Panc1 (cell line): Measurements from ENCODE around the gene OPTC. TPM values are rescaled to one million over a fixed set of nuclear protein-coding genes. Genes with fewer than 3 reads are reported as not detected.

ENCODE experiments used
- ATAC-seq: fragments of 200-7000 bp; cut with Tn5 transposase; 2 replicates; pipeline ENCODE4 v1.9.1; 2020; ENCODE audit warnings: mild to moderate bottlenecking, moderate library complexity
- BruUV-seq: library from RNA; stranded (reverse); fragments of 400-500 nt; replicated peaks from 2 replicates; lab custom pipeline; 2021; lab: Mats Ljungman, UMichigan
- CTCF ChIA-PET: fragments of 300-600 bp; sonication (Branson Sonifier 250); formaldehyde crosslinking; loops from one replicate; lab custom pipeline; 2022; ENCODE audit warnings: antibody characterized with exemption; lab: Charles Lee
- POLR2A ChIA-PET: fragments of 300-600 bp; sonication (Branson Sonifier 250); formaldehyde crosslinking; loops from one replicate; lab custom pipeline; 2022; ENCODE audit warnings: antibody characterized with exemption; lab: Charles Lee
- DNase-seq: peaks from one replicate; pipeline ENCODE4 v3.0.0-alpha.2; 2010; ENCODE audit warnings: low read depth, low spot score
- H3K27ac ChIP-seq: 2 replicates; pipeline ENCODE4 v1.5.1; 2011; ENCODE audit warnings: mild to moderate bottlenecking, low read length, inconsistent platforms
- H3K27me3 ChIP-seq: fragments of 200-500 bp; sonication (Bioruptor generic); 2 replicates; pipeline ENCODE4 v1.6.0; 2014; ENCODE audit warnings: low read length, inconsistent platforms; ENCODE audit not compliant: control insufficient read depth, insufficient read depth
- H3K36me3 ChIP-seq: fragments of 200-500 bp; sonication (Bioruptor generic); 2 replicates; pipeline ENCODE4 v1.5.1; 2014; ENCODE audit warnings: inconsistent platforms, mild to moderate bottlenecking, low read length, moderate library complexity; ENCODE audit not compliant: control insufficient read depth, insufficient read depth
- H3K4me1 ChIP-seq: 2 replicates; pipeline ENCODE4 v1.5.1; 2011; ENCODE audit warnings: inconsistent platforms, mild to moderate bottlenecking, low read length, moderate library complexity; ENCODE audit not compliant: control insufficient read depth, insufficient read depth
- H3K4me3 ChIP-seq, 2 experiments: 2 replicates each; pipeline ENCODE4 v1.5.1; 2011 to 2012; ENCODE audit warnings: low read depth in 2 of 2, low read length in 2 of 2, mild to moderate bottlenecking in 2 of 2, inconsistent platforms in 1 of 2, moderate library complexity in 1 of 2
- H3K9me3 ChIP-seq: fragments of 200-500 bp; sonication (Bioruptor generic); 2 replicates; pipeline ENCODE4 v1.5.1; 2014; ENCODE audit warnings: low read depth, mild to moderate bottlenecking, inconsistent platforms, low read length, moderate library complexity; ENCODE audit not compliant: control insufficient read depth, insufficient read depth
- POLR2AphosphoS5 ChIP-seq: IDR thresholded peaks from 2 replicates; pipeline ENCODE4 v1.6.1; 2012; ENCODE audit warnings: mild to moderate bottlenecking, low read depth, low read length, moderate library complexity
- SIN3A ChIP-seq: IDR thresholded peaks from 2 replicates; pipeline ENCODE4 v1.6.1; 2012; ENCODE audit warnings: low read depth, mild to moderate bottlenecking, low read length, moderate library complexity, borderline replicate concordance; ENCODE audit not compliant: insufficient read depth
- TCF7L2 ChIP-seq: IDR thresholded peaks from 2 replicates; pipeline ENCODE4 v1.6.1; 2011; ENCODE audit warnings: mild to moderate bottlenecking, low read depth, low read length, inconsistent platforms
- in situ Hi-C: cut with HindIII; loops from 2 replicates; pipeline ENCODE4 v1.10.0; 2016; ENCODE audit warnings: low sequenced_read_pairs, low pct_unique_long_range_greater_than_20kb
- intact Hi-C: fragments of 100-400 bp; cut with micrococcal nuclease; formaldehyde crosslinking; loops from one replicate; pipeline ENCODE4 v1.10.0; 2022; ENCODE audit not compliant: unreplicated experiment
- total RNA-seq: library from RNA; stranded (reverse); gene quantifications from one replicate; pipeline ENCODE4 v1.2.1, GENCODE V29; 2021; ENCODE audit not compliant: unreplicated experiment
- TF ChIP-seq, protein P1 (sequence below), 2 experiments: IDR thresholded peaks; 2 replicates each; pipeline ENCODE4 v1.6.1; 2011 to 2012; ENCODE audit warnings: low read depth in 2 of 2, control low read depth in 1 of 2, low read length in 1 of 2, mild to moderate bottlenecking in 1 of 2, moderate library complexity in 1 of 2; ENCODE audit not compliant: insufficient read depth in 1 of 2
- TF ChIP-seq, protein P2 (sequence below): fragments of 450-650 bp; IDR thresholded peaks from 2 replicates; pipeline ENCODE4 v1.5.1; 2017; ENCODE audit warnings: mild to moderate bottlenecking

OPTC gene
- total RNA-seq, 1 experiment from 2014 or later, result not detected

DNA sequence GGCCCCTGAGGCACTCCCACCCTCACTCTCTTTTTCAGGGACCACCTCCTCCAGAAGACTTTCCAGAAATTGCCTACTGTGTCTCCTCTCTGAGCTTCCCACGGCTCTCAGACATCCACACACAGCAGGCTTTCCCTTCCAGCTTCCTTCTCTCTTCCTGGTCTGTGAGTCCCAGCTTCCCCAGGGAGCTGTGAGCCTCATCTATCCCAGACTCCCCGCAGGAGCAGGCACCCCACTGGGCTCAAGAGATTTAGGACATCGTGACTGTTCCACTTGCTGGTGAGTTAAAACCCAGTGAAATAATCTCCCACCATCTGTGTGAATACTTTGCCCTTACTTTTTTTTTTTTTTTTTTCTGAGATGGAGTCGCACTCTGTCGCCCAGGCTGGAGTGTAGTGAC is 40.3 kb upstream of the OPTC start:
- DNase-seq (no peak), ATAC-seq (no peak)
- Histone ChIP-seq H3K27me3 (peaks cover 30% of the 10 kb centered on the region), H3K4me1 (no peaks in the 10 kb centered on the region), H3K9me3 (no peaks in the 10 kb centered on the region), H3K36me3 (no peaks in the 10 kb centered on the region), H3K27ac (no peak overlapping the region), H3K4me3 (no peak overlapping the region)
- BruUV-seq, result no TSS peak
- ChIA-PET POLR2A (no interaction called here), CTCF (no interaction called here)
- intact Hi-C loops, result no loop called here
- no peak for TF ChIP-seq TCF7L2
- TF ChIP-seq, protein P1, sequence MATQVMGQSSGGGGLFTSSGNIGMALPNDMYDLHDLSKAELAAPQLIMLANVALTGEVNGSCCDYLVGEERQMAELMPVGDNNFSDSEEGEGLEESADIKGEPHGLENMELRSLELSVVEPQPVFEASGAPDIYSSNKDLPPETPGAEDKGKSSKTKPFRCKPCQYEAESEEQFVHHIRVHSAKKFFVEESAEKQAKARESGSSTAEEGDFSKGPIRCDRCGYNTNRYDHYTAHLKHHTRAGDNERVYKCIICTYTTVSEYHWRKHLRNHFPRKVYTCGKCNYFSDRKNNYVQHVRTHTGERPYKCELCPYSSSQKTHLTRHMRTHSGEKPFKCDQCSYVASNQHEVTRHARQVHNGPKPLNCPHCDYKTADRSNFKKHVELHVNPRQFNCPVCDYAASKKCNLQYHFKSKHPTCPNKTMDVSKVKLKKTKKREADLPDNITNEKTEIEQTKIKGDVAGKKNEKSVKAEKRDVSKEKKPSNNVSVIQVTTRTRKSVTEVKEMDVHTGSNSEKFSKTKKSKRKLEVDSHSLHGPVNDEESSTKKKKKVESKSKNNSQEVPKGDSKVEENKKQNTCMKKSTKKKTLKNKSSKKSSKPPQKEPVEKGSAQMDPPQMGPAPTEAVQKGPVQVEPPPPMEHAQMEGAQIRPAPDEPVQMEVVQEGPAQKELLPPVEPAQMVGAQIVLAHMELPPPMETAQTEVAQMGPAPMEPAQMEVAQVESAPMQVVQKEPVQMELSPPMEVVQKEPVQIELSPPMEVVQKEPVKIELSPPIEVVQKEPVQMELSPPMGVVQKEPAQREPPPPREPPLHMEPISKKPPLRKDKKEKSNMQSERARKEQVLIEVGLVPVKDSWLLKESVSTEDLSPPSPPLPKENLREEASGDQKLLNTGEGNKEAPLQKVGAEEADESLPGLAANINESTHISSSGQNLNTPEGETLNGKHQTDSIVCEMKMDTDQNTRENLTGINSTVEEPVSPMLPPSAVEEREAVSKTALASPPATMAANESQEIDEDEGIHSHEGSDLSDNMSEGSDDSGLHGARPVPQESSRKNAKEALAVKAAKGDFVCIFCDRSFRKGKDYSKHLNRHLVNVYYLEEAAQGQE (IDR thresholded peaks at IDR 0.05; ENCODE audit: insufficient read depth in 1 of 2, low read depth in 2 of 2, low read length in 1 of 2), result no peak
- TF ChIP-seq POLR2AphosphoS5, result no peak
- no peak for TF ChIP-seq SIN3A
- TF ChIP-seq, protein P2, sequence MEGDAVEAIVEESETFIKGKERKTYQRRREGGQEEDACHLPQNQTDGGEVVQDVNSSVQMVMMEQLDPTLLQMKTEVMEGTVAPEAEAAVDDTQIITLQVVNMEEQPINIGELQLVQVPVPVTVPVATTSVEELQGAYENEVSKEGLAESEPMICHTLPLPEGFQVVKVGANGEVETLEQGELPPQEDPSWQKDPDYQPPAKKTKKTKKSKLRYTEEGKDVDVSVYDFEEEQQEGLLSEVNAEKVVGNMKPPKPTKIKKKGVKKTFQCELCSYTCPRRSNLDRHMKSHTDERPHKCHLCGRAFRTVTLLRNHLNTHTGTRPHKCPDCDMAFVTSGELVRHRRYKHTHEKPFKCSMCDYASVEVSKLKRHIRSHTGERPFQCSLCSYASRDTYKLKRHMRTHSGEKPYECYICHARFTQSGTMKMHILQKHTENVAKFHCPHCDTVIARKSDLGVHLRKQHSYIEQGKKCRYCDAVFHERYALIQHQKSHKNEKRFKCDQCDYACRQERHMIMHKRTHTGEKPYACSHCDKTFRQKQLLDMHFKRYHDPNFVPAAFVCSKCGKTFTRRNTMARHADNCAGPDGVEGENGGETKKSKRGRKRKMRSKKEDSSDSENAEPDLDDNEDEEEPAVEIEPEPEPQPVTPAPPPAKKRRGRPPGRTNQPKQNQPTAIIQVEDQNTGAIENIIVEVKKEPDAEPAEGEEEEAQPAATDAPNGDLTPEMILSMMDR, result no peak
- in situ Hi-C loops, result no loop called here

DNA sequence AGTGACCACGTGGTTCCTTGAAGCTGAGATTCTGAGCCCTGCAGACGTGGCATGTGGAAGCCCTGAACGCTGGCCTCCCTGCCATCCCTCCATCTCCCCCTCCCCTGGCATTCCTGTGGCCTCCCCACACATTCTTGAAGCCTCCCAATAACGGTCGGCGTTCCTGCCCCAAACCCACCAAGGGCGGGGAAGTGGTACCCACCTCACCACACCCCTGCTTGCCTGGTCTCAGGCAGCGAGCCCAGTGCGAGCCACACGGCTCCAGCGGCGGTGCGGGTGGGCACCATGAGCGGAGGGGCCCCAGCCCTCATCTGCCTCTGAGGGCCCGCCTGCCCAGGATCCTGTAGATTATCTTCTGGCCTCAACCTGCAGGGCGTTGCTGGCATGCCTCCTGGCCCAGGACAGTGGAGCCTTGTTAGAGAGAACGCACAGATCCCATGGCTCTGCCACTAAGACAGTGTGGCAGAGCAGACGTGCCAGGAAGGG is 38.9 kb upstream of the OPTC start:
- no peak for DNase-seq
- in situ Hi-C loops (no loop called here), intact Hi-C loops (no loop called here)
- Histone ChIP-seq H3K4me1 (no peaks in the 10 kb centered on the region), H3K27me3 (peaks cover 22% of the 10 kb centered on the region), H3K36me3 (no peaks in the 10 kb centered on the region), H3K27ac (no peak overlapping the region), H3K9me3 (no peaks in the 10 kb centered on the region), H3K4me3 (no peak overlapping the region)
- no peak for TF ChIP-seq SIN3A
- TF ChIP-seq, protein P1 (IDR thresholded peaks at IDR 0.05; ENCODE audit: insufficient read depth in 1 of 2, low read depth in 2 of 2, low read length in 1 of 2), result no peak
- TF ChIP-seq, protein P2, result no peak
- no peak for TF ChIP-seq POLR2AphosphoS5
- no peak for TF ChIP-seq TCF7L2
- POLR2A ChIA-PET, result no interaction called here
- ATAC-seq, result no peak
- CTCF ChIA-PET, result no interaction called here
- BruUV-seq, result no TSS peak
